Loucy (cell line): ENCODE data around the gene RSU1.

Experiments
- H2AFZ ChIP-seq: fragments of 200-600 bp; sonication (generic); 2 replicates; pipeline ENCODE4 v1.6.0; 2016; ENCODE audit warnings: antibody characterized with exemption, mild to moderate bottlenecking, low read length, moderate library complexity
- H3F3A ChIP-seq: fragments of 200-600 bp; 2 replicates; pipeline ENCODE4 v1.6.0; 2016; ENCODE audit warnings: antibody characterized with exemption, low read depth, mild to moderate bottlenecking
- H3K27me3 ChIP-seq: fragments of 200-600 bp; sonication (generic); 2 replicates; pipeline ENCODE4 v1.6.1; 2014; ENCODE audit warnings: low read length, mild to moderate bottlenecking; ENCODE audit not compliant: insufficient read depth, poor library complexity, severe bottlenecking
- H3K36me3 ChIP-seq: fragments of 200-600 bp; sonication (generic); 2 replicates; pipeline ENCODE4 v1.6.1; 2016; ENCODE audit warnings: low read length; ENCODE audit not compliant: insufficient read depth
- H3K4me1 ChIP-seq: fragments of 200-600 bp; sonication (generic); 2 replicates; pipeline ENCODE4 v1.5.1; 2014; ENCODE audit warnings: low read length, mild to moderate bottlenecking; ENCODE audit not compliant: insufficient read depth, poor library complexity, severe bottlenecking
- H3K4me2 ChIP-seq: fragments of 200-600 bp; sonication (generic); 2 replicates; pipeline ENCODE4 v1.6.0; 2014; ENCODE audit warnings: antibody characterized with exemption, low read length, low read depth, mild to moderate bottlenecking; ENCODE audit not compliant: poor library complexity, severe bottlenecking
- H3K4me3 ChIP-seq: fragments of 200-600 bp; sonication (generic); 2 replicates; pipeline ENCODE4 v1.5.1; 2014; ENCODE audit warnings: low read length, mild to moderate bottlenecking, mixed read lengths; ENCODE audit not compliant: poor library complexity, severe bottlenecking
- H3K79me2 ChIP-seq: fragments of 200-600 bp; sonication (generic); 2 replicates; pipeline ENCODE4 v1.6.1; 2014; ENCODE audit warnings: low read length; ENCODE audit not compliant: insufficient read depth
- H3K9ac ChIP-seq: fragments of 200-600 bp; sonication (generic); 2 replicates; pipeline ENCODE4 v1.6.0; 2014; ENCODE audit warnings: mild to moderate bottlenecking, low read depth, low read length, moderate library complexity; ENCODE audit not compliant: poor library complexity, severe bottlenecking
- H3K9me2 ChIP-seq: fragments of 200-600 bp; sonication (generic); replicated peaks from 2 replicates; pipeline ENCODE4 v1.6.1; 2016; ENCODE audit warnings: low read depth, low read length, mixed read lengths
- H3K9me3 ChIP-seq: fragments of 200-600 bp; sonication (generic); 2 replicates; pipeline ENCODE4 v1.6.1; 2014; ENCODE audit warnings: mild to moderate bottlenecking, antibody characterized with exemption, low read length, low read depth; ENCODE audit not compliant: insufficient read depth
- H4K20me1 ChIP-seq: fragments of 200-600 bp; sonication (generic); 2 replicates; pipeline ENCODE4 v1.6.0; 2014; ENCODE audit warnings: antibody characterized with exemption, low read length, mild to moderate bottlenecking; ENCODE audit not compliant: insufficient read depth, poor library complexity, severe bottlenecking
- CTCF ChIP-seq: fragments of 200-600 bp; sonication (generic); conservative IDR thresholded peaks from 2 replicates; pipeline ENCODE4 v1.5.1; 2014; ENCODE audit warnings: mild to moderate bottlenecking, antibody characterized with exemption, low read length
- EZH2phosphoT487 ChIP-seq: fragments of 200-600 bp; IDR thresholded peaks from 2 replicates; pipeline ENCODE4 v1.6.1; 2018; ENCODE audit warnings: antibody characterized with exemption, mild to moderate bottlenecking, moderate library complexity, borderline replicate concordance

Gene RSU1

GRCh38 chr10:16765509-16766375, 51.5 kb downstream of the RSU1 start:
- Histone ChIP-seq H3K4me3 (no peak overlapping the region), H3K27me3 (no peaks in the 10 kb centered on the region)
- TF ChIP-seq CTCF (no peak), EZH2phosphoT487 (no peak)

GRCh38 chr10:16761300-16761699, 55.9 kb downstream of the RSU1 start:
- Histone ChIP-seq H3K4me2 (no peak overlapping the region), H3K9ac (no peak overlapping the region), H3K4me3 (no peak overlapping the region), H4K20me1 (no peaks in the 10 kb centered on the region), H3K9me3 (no peaks in the 10 kb centered on the region), H3F3A (no peaks in the 10 kb centered on the region), H3K27me3 (no peaks in the 10 kb centered on the region), H3K79me2 (no peaks in the 10 kb centered on the region), H3K9me2 (no peaks in the 10 kb centered on the region), H3K4me1 (peaks cover 11% of the 10 kb centered on the region), H2AFZ (no peak overlapping the region), H3K36me3 (peaks cover 3% of the 10 kb centered on the region; the same call in 1 of the 2 replicates)
- TF ChIP-seq CTCF, result no peak
- TF ChIP-seq EZH2phosphoT487, result no peak

More at GRCh38 chr10:16765509-16766375, 51.5 kb downstream of the RSU1 start:
- Histone ChIP-seq H3K9me3 (no peaks in the 10 kb centered on the region), H3K36me3 (peaks cover 3% of the 10 kb centered on the region; the same call in 1 of the 2 replicates), H4K20me1 (no peaks in the 10 kb centered on the region), H2AFZ (no peak overlapping the region), H3K4me2 (peak overlapping the region; percentile 2), H3K9me2 (no peaks in the 10 kb centered on the region), H3F3A (no peaks in the 10 kb centered on the region), H3K9ac (no peak overlapping the region), H3K79me2 (no peaks in the 10 kb centered on the region), H3K4me1 (peaks cover 11% of the 10 kb centered on the region)

GRCh38 chr10:16756561-16757221, 60.5 kb downstream of the RSU1 start:
- Histone ChIP-seq H3K9me3 (no peaks in the 10 kb centered on the region), H3K4me1 (no peaks in the 10 kb centered on the region), H3K36me3 (peaks cover 10% of the 10 kb centered on the region; the same call in 1 of the 2 replicates), H3K9ac (no peak overlapping the region), H4K20me1 (no peaks in the 10 kb centered on the region), H3K79me2 (no peaks in the 10 kb centered on the region), H3F3A (no peaks in the 10 kb centered on the region), H3K9me2 (no peaks in the 10 kb centered on the region), H2AFZ (no peak overlapping the region), H3K4me3 (no peak overlapping the region), H3K4me2 (no peak overlapping the region), H3K27me3 (no peaks in the 10 kb centered on the region)
- TF ChIP-seq EZH2phosphoT487 (no peak), CTCF (no peak)
